ENCODE data around the gene TTLL12. TPM values are rescaled to one million over a fixed set of nuclear protein-coding genes. Genes with fewer than 3 reads are reported as not detected.

TTLL12 gene
- total RNA-seq, 1 experiment from 2014 or later = 46.4 TPM

DNA sequence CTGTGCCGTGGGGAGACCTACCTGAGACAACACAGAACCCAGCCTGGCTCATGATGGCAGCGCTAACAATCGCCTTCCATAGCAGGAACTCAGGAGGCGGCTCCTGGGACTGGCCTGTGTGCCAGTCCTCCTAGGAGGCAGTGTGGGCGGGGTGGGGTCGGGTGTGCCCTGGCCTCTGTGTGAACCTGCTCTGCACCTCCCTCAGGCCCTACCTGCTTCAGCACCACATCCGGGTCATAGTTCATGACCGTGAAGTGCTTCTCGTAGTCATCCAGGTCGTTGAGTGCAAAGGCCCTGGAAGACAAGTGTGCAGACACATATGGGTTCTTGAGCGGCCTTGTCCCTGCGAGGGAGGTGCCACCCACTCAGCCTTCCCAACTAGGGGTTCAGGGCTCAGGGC, 15.3 kb downstream of the TTLL12 start:
- no peaks in the 10 kb centered on the region for H3K4me1 Mint-ChIP-seq (ENCODE audit: low read depth, unreplicated experiment)
- no peak for DNase-seq
- peaks cover 4% of the 10 kb centered on the region; the same call in 1 of the 2 replicates for H3K36me3 ChIP-seq (ENCODE audit: control insufficient read depth, insufficient read depth, low read length)
- no peaks in the 10 kb centered on the region for H3K9me3 ChIP-seq
- no peak overlapping the region for H3K4me3 ChIP-seq (ENCODE audit: low read depth, low read length)
- POLR2A ChIA-PET = no interaction called here
- CTCF ChIA-PET = no interaction called here
- no peaks in the 10 kb centered on the region for H3K9me3 Mint-ChIP-seq (ENCODE audit: unreplicated experiment)
- intact Hi-C loops (cut with micrococcal nuclease; ENCODE audit: unreplicated experiment) = no loop called here
- no peaks in the 10 kb centered on the region for H3K27me3 Mint-ChIP-seq (ENCODE audit: insufficient read depth, unreplicated experiment)
- H3K27me3 ChIP-seq (replicated peaks; ENCODE audit: control insufficient read depth, insufficient read depth, low read length) = no peaks in the 10 kb centered on the region
- TF ChIP-seq, protein P1, sequence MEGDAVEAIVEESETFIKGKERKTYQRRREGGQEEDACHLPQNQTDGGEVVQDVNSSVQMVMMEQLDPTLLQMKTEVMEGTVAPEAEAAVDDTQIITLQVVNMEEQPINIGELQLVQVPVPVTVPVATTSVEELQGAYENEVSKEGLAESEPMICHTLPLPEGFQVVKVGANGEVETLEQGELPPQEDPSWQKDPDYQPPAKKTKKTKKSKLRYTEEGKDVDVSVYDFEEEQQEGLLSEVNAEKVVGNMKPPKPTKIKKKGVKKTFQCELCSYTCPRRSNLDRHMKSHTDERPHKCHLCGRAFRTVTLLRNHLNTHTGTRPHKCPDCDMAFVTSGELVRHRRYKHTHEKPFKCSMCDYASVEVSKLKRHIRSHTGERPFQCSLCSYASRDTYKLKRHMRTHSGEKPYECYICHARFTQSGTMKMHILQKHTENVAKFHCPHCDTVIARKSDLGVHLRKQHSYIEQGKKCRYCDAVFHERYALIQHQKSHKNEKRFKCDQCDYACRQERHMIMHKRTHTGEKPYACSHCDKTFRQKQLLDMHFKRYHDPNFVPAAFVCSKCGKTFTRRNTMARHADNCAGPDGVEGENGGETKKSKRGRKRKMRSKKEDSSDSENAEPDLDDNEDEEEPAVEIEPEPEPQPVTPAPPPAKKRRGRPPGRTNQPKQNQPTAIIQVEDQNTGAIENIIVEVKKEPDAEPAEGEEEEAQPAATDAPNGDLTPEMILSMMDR (IDR thresholded peaks at IDR 0.05; ENCODE audit: insufficient read depth in 1 of 2, low read depth in 1 of 2, low read length in 1 of 2, severe bottlenecking in 1 of 2, unreplicated experiment in 1 of 2) = no peak
- no peaks in the 10 kb centered on the region for H3K4me1 ChIP-seq
- H3K4me3 Mint-ChIP-seq (ENCODE audit: unreplicated experiment) = no peak overlapping the region
- peaks cover 38% of the 10 kb centered on the region for H3K36me3 Mint-ChIP-seq (ENCODE audit: insufficient read depth, unreplicated experiment)
- no peak overlapping the region for H3K27ac Mint-ChIP-seq (ENCODE audit: unreplicated experiment)
- no TSS peak for BruUV-seq (replicated peaks)

DNA sequence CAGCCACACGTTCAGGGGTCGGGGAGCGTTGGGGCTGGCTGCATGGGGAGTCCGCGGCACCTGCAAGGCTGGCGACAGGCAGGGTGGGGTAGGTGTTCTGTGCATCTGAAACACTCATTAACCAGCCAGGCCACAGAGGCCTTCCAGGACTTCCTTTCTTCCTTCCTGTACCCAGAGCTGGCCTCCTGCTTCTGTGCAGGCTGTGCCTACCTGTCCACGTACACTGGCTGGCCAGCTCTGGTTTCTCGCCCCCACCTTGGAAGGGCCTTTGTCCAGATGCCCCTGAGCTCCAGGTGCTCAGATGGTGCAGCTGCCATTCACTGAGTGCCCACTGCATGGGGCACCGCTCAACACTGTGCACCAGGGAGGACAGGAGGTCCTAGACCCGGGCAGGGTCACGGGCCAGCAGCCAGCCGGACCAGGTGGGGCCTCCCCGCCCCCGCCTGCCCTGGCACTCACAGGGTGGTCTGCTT, 15.9 kb downstream of the TTLL12 start:
- intact Hi-C loops (cut with micrococcal nuclease; ENCODE audit: unreplicated experiment) = no loop called here
- no TSS peak for BruUV-seq (replicated peaks)
- ChIA-PET POLR2A (no interaction called here), CTCF (no interaction called here)
- no peak overlapping the region for H3K4me3 Mint-ChIP-seq (ENCODE audit: unreplicated experiment)
- peaks cover 4% of the 10 kb centered on the region; the same call in 1 of the 2 replicates for H3K36me3 ChIP-seq (ENCODE audit: control insufficient read depth, insufficient read depth, low read length)
- no peaks in the 10 kb centered on the region for H3K4me1 ChIP-seq
- H3K27me3 ChIP-seq (replicated peaks; ENCODE audit: control insufficient read depth, insufficient read depth, low read length) = no peaks in the 10 kb centered on the region
- no peaks in the 10 kb centered on the region for H3K9me3 ChIP-seq
- TF ChIP-seq, protein P1 (IDR thresholded peaks at IDR 0.05; ENCODE audit: insufficient read depth in 1 of 2, low read depth in 1 of 2, low read length in 1 of 2, severe bottlenecking in 1 of 2, unreplicated experiment in 1 of 2) = no peak
- H3K36me3 Mint-ChIP-seq (ENCODE audit: insufficient read depth, unreplicated experiment) = peaks cover 38% of the 10 kb centered on the region
- no peaks in the 10 kb centered on the region for H3K27me3 Mint-ChIP-seq (ENCODE audit: insufficient read depth, unreplicated experiment)
- H3K27ac Mint-ChIP-seq (ENCODE audit: unreplicated experiment) = no peak overlapping the region
- no peak overlapping the region for H3K4me3 ChIP-seq (ENCODE audit: low read depth, low read length)
- DNase-seq = no peak
- no peaks in the 10 kb centered on the region for H3K4me1 Mint-ChIP-seq (ENCODE audit: low read depth, unreplicated experiment)
- H3K9me3 Mint-ChIP-seq (ENCODE audit: unreplicated experiment) = no peaks in the 10 kb centered on the region

DNA sequence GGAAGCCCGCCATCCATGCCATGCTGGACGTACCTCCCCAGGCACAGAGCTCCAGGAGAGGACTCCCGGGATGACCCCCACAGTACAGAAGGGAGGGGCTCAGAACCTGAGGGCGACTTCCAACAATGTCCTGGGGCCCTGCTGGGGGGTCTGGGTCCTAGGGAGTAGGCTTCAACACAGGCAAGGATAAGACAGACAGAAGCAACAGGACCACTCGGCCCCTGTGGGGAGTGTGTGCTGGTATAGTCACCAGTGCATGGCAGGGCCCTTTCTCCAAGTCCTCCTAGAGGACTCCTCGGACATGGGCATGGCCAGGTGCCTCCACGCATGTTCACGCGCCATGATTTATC, 16.8 kb downstream of the TTLL12 start:
- Mint-ChIP-seq H3K9me3 (ENCODE audit: unreplicated experiment) (no peaks in the 10 kb centered on the region), H3K27ac (ENCODE audit: unreplicated experiment) (no peak overlapping the region), H3K27me3 (ENCODE audit: insufficient read depth, unreplicated experiment) (no peaks in the 10 kb centered on the region), H3K36me3 (ENCODE audit: insufficient read depth, unreplicated experiment) (peaks cover 34% of the 10 kb centered on the region), H3K4me3 (ENCODE audit: unreplicated experiment) (no peak overlapping the region), H3K4me1 (ENCODE audit: low read depth, unreplicated experiment) (no peaks in the 10 kb centered on the region)
- BruUV-seq (replicated peaks) = no TSS peak
- H3K4me1 ChIP-seq = no peaks in the 10 kb centered on the region
- intact Hi-C loops (cut with micrococcal nuclease; ENCODE audit: unreplicated experiment) = no loop called here
- H3K27me3 ChIP-seq (replicated peaks; ENCODE audit: control insufficient read depth, insufficient read depth, low read length) = no peaks in the 10 kb centered on the region
- DNase-seq = no peak
- H3K36me3 ChIP-seq (ENCODE audit: control insufficient read depth, insufficient read depth, low read length) = peaks cover 4% of the 10 kb centered on the region; the same call in 1 of the 2 replicates
- no peak overlapping the region for H3K4me3 ChIP-seq (ENCODE audit: low read depth, low read length)
- TF ChIP-seq, protein P1 (IDR thresholded peaks at IDR 0.05; ENCODE audit: insufficient read depth in 1 of 2, low read depth in 1 of 2, low read length in 1 of 2, severe bottlenecking in 1 of 2, unreplicated experiment in 1 of 2) = no peak
- ChIA-PET POLR2A (no interaction called here), CTCF (no interaction called here)
- H3K9me3 ChIP-seq = no peaks in the 10 kb centered on the region
